Thyroid gland (tissue), 4 donors: Measurements from ENCODE around the gene NEDD4L. TPM values are rescaled to one million over a fixed set of nuclear protein-coding genes. Genes with fewer than 3 reads are reported as not detected.
A peak's percentile ranks its signal among the peaks of the same experiment; 100 is the strongest.

Experiments
- DNase-seq, 2 donors: peaks; one replicate each; pipeline ENCODE4 v3.0.0-alpha.2; 2019
- H3K27ac ChIP-seq, 3 donors: fragments of 200-600 bp; sonication (generic); 1 replicate in 2 of 3; 2 replicates in 1 of 3; pipeline ENCODE4 v1.5.1; 2016 to 2019; ENCODE audit warnings: mild to moderate bottlenecking in 1 of 3, moderate library complexity in 1 of 3
- H3K27me3 ChIP-seq: fragments of 200-600 bp; sonication (generic); one replicate; pipeline ENCODE4 v1.5.1; 2019
- H3K36me3 ChIP-seq, 2 donors: fragments of 200-600 bp; sonication (generic); one replicate each; pipeline ENCODE4 v1.5.1; 2016 to 2019
- H3K4me1 ChIP-seq, 2 donors: fragments of 200-600 bp; sonication (generic); one replicate each; pipeline ENCODE4 v1.5.1; 2017 to 2019
- H3K4me3 ChIP-seq, 3 donors: fragments of 200-600 bp; sonication (generic); replicated peaks in 1 of 3; 1 replicate in 2 of 3; 2 replicates in 1 of 3; pipeline ENCODE4 v1.5.1; 2016; ENCODE audit warnings: mild to moderate bottlenecking in 1 of 3
- H3K9me3 ChIP-seq: fragments of 200-600 bp; sonication (generic); one replicate; pipeline ENCODE4 v1.5.1; 2017
- CTCF ChIP-seq, 6 experiments: fragments of 200-600 bp in 3 of 6; fragments of 450-650 bp in 3 of 6; sonication (generic) in 3 of 6; IDR thresholded peaks; one replicate each; pipeline ENCODE4 v1.5.1; 2016 to 2019; ENCODE audit warnings: antibody characterized with exemption in 6 of 6, mild to moderate bottlenecking in 2 of 6, inconsistent platforms in 1 of 6, moderate library complexity in 1 of 6
- POLR2A ChIP-seq, 2 donors: fragments of 450-650 bp; IDR thresholded peaks; one replicate each; pipeline ENCODE4 v1.6.1; 2017; ENCODE audit warnings: antibody characterized with exemption in 2 of 2, mild to moderate bottlenecking in 2 of 2, moderate library complexity in 1 of 2
- WGBS, 2 donors: methylation state at CpG; one replicate each; pipeline ENCODE4 v1.1.5; 2017; 5-methylcytosine and 5-hydroxymethylcytosine counted together
- intact Hi-C: fragments of 100-400 bp; cut with DNase I; formaldehyde crosslinking; loops from one replicate; pipeline ENCODE4 v1.15.1; 2023
- total RNA-seq, 4 donors: library from RNA; depleted of rRNA; stranded (reverse); fragments of >200 nt; gene quantifications; one replicate each; pipeline ENCODE4 v1.2.3, GENCODE V29; 2016

NEDD4L gene
- total RNA-seq, 4 donors from 2014 or later = 61.5 to 105 (median 78.0) TPM

GRCh38 chr18:58392324-58393000 is 348.4 kb downstream of the NEDD4L start:
- Histone ChIP-seq H3K27ac (peak overlapping the region in 1 of 3 donors; percentile 32), H3K4me3 (no peak overlapping the region), H3K9me3 (no peaks in the 10 kb centered on the region), H3K36me3 (peaks cover 8 to 16% of the 10 kb centered on the region in 2 donors), H3K27me3 (no peaks in the 10 kb centered on the region), H3K4me1 (no peaks in the 10 kb centered on the region)
- no peak for DNase-seq
- intact Hi-C loops = no loop called here
- WGBS, 2 donors = 84 to 90% methylated on average over 11 of the region's 11 CpGs
- no peak for TF ChIP-seq CTCF (IDR thresholded peaks at IDR 0.05)
- TF ChIP-seq POLR2A (IDR thresholded peaks at IDR 0.05) = no peak

GRCh38 chr18:58393295-58393694 is 349.3 kb downstream of the NEDD4L start:
- Histone ChIP-seq H3K27ac (peak overlapping the region in 1 of 3 donors; percentile 32), H3K9me3 (no peaks in the 10 kb centered on the region), H3K4me3 (no peak overlapping the region), H3K36me3 (peaks cover 8 to 16% of the 10 kb centered on the region in 2 donors), H3K27me3 (no peaks in the 10 kb centered on the region), H3K4me1 (no peaks in the 10 kb centered on the region)
- TF ChIP-seq CTCF (IDR thresholded peaks at IDR 0.05) (no peak), POLR2A (IDR thresholded peaks at IDR 0.05) (no peak)
- no peak for DNase-seq
- intact Hi-C loops = no loop called here
- 69 to 76% methylated on average over 2 of the region's 2 CpGs for WGBS, 2 donors

GRCh38 chr18:58394046-58394445 is 350.0 kb downstream of the NEDD4L start:
- intact Hi-C loops = no loop called here
- no peaks in the 10 kb centered on the region for H3K27me3 ChIP-seq
- no peak overlapping the region for H3K4me3 ChIP-seq
- TF ChIP-seq POLR2A (IDR thresholded peaks at IDR 0.05) (no peak), CTCF (IDR thresholded peaks at IDR 0.05) (no peak)
- H3K4me1 ChIP-seq = no peaks in the 10 kb centered on the region
- peaks cover 8 to 16% of the 10 kb centered on the region in 2 donors for H3K36me3 ChIP-seq
- WGBS, 2 donors = 95 to 97% methylated on average over 7 of the region's 7 CpGs
- H3K9me3 ChIP-seq = no peaks in the 10 kb centered on the region
- no peak for DNase-seq
- no peak overlapping the region for H3K27ac ChIP-seq

GRCh38 chr18:58394602-58395425 is 350.8 kb downstream of the NEDD4L start:
- TF ChIP-seq POLR2A (IDR thresholded peaks at IDR 0.05) (no peak), CTCF (IDR thresholded peaks at IDR 0.05) (no peak)
- Histone ChIP-seq H3K27ac (no peak overlapping the region), H3K36me3 (peaks cover 8 to 16% of the 10 kb centered on the region in 2 donors), H3K27me3 (no peaks in the 10 kb centered on the region), H3K9me3 (no peaks in the 10 kb centered on the region), H3K4me1 (no peaks in the 10 kb centered on the region), H3K4me3 (no peak overlapping the region)
- intact Hi-C loops = no loop called here
- no peak for DNase-seq
- WGBS, 2 donors = 69 to 76% methylated on average over 11 to 12 of the region's 12 CpGs

- Histone ChIP-seq H3K27ac (no peak overlapping the region), H3K9me3 (no peaks in the 10 kb centered on the region), H3K4me3 (no peak overlapping the region), H3K27me3 (no peaks in the 10 kb centered on the region), H3K36me3 (peaks cover 5 to 7% of the 10 kb centered on the region in 2 donors), H3K4me1 (no peaks in the 10 kb centered on the region)
- no peak for TF ChIP-seq POLR2A (IDR thresholded peaks at IDR 0.05)
- no peak for TF ChIP-seq CTCF (IDR thresholded peaks at IDR 0.05)
- intact Hi-C loops = no loop called here
- no peak for DNase-seq
- WGBS, 2 donors = 89 to 95% methylated on average over 10 of the region's 10 CpGs
These were observed 352.1 kb downstream of the NEDD4L start for GRCh38 chr18:58396144-58396543.
